GM23338 (cell line): ENCODE measurements around the gene CPEB3. TPM values are rescaled to one million over a fixed set of nuclear protein-coding genes. Genes with fewer than 3 reads are reported as not detected.

Experiments used
- ATAC-seq: fragments of 200-7000 bp; cut with Tn5 transposase; 3 replicates; pipeline ENCODE4 v1.9.1; 2020
- DNase-seq: peaks from one replicate; pipeline ENCODE4 v3.0.0-alpha.2; 2015; ENCODE audit warnings: low spot score
- H2AFZ ChIP-seq: fragments of 200-600 bp; sonication (generic); 2 replicates; pipeline ENCODE4 v1.8.0; 2016; ENCODE audit warnings: antibody characterized with exemption, mild to moderate bottlenecking, moderate library complexity
- H3F3A ChIP-seq: fragments of 200-600 bp; sonication (generic); replicated peaks from 2 replicates; pipeline ENCODE4 v1.8.0; 2017; ENCODE audit warnings: antibody characterized with exemption, mixed run types, low read depth
- H3K27ac ChIP-seq: fragments of 200-600 bp; sonication (generic); 2 replicates; pipeline ENCODE4 v1.6.1; 2016; ENCODE audit warnings: low read depth
- H3K27me3 ChIP-seq: fragments of 200-600 bp; sonication (generic); 2 replicates; pipeline ENCODE4 v1.8.0; 2016; ENCODE audit warnings: mild to moderate bottlenecking, mixed run types, moderate library complexity; ENCODE audit not compliant: insufficient read depth
- H3K36me3 ChIP-seq: fragments of 200-600 bp; sonication (generic); 2 replicates; pipeline ENCODE4 v1.8.0; 2016; ENCODE audit warnings: mild to moderate bottlenecking; ENCODE audit not compliant: insufficient read depth
- H3K4me1 ChIP-seq: fragments of 200-600 bp; sonication (generic); 2 replicates; pipeline ENCODE4 v1.8.0; 2016; ENCODE audit warnings: mild to moderate bottlenecking, moderate library complexity; ENCODE audit not compliant: insufficient read depth
- H3K4me2 ChIP-seq: fragments of 200-600 bp; sonication (generic); 2 replicates; pipeline ENCODE4 v1.7.1; 2017; ENCODE audit warnings: mixed run types
- H3K4me3 ChIP-seq: fragments of 200-600 bp; sonication (generic); 2 replicates; pipeline ENCODE4 v1.6.1; 2016; ENCODE audit warnings: mixed run types
- H3K79me2 ChIP-seq: fragments of 200-600 bp; sonication (generic); replicated peaks from 2 replicates; pipeline ENCODE4 v1.8.0; 2017; ENCODE audit warnings: mild to moderate bottlenecking; ENCODE audit not compliant: insufficient read depth
- H3K9me2 ChIP-seq: fragments of 200-600 bp; sonication (generic); 2 replicates; pipeline ENCODE4 v1.8.0; 2017; ENCODE audit not compliant: insufficient read depth
- H4K20me1 ChIP-seq: fragments of 200-600 bp; sonication (generic); replicated peaks from 2 replicates; pipeline ENCODE4 v1.8.0; 2017; ENCODE audit warnings: mild to moderate bottlenecking; ENCODE audit not compliant: insufficient read depth
- H3K27ac Mint-ChIP-seq: 2 replicates; pipeline ENCODE4 v1.8.0; 2020; ENCODE audit warnings: inconsistent platforms, mild to moderate bottlenecking, moderate library complexity, mixed read lengths
- H3K27me3 Mint-ChIP-seq: 3 replicates; pipeline ENCODE4 v1.8.0; 2022; ENCODE audit warnings: low read depth, mild to moderate bottlenecking, moderate library complexity, mixed read lengths, inconsistent platforms; ENCODE audit not compliant: insufficient read depth, poor library complexity
- H3K36me3 Mint-ChIP-seq: 3 replicates; pipeline ENCODE4 v1.8.0; 2021; ENCODE audit warnings: low read depth, mild to moderate bottlenecking, inconsistent platforms, moderate library complexity, mixed read lengths
- H3K4me1 Mint-ChIP-seq: 3 replicates; pipeline ENCODE4 v1.8.0; 2020; ENCODE audit warnings: mild to moderate bottlenecking, inconsistent platforms, mixed read lengths
- H3K4me3 Mint-ChIP-seq: 3 replicates; pipeline ENCODE4 v1.8.0; 2021; ENCODE audit warnings: moderate library complexity, mild to moderate bottlenecking, inconsistent platforms, mixed read lengths
- H3K9me3 Mint-ChIP-seq: 3 replicates; pipeline ENCODE4 v1.8.0; 2020; ENCODE audit warnings: moderate library complexity, mild to moderate bottlenecking, inconsistent platforms, mixed read lengths
- CREB1 ChIP-seq: fragments of 250-450 bp; sonication (Bioruptor Pico); IDR thresholded peaks from 2 replicates; pipeline ENCODE4 v1.5.0; 2020; ENCODE audit warnings: low read depth, mild to moderate bottlenecking, moderate library complexity
- EZH2 ChIP-seq: fragments of 200-600 bp; sonication (generic); IDR thresholded peaks from one replicate; pipeline ENCODE4 v1.8.0; 2017; ENCODE audit warnings: antibody characterized with exemption, mild to moderate bottlenecking, low read depth; ENCODE audit not compliant: unreplicated experiment
- EZH2phosphoT487 ChIP-seq: fragments of 200-600 bp; sonication (generic); IDR thresholded peaks from one replicate; pipeline ENCODE4 v1.8.1; 2018; ENCODE audit warnings: antibody characterized with exemption; ENCODE audit not compliant: unreplicated experiment
- JUNB ChIP-seq: IDR thresholded peaks from one replicate; pipeline ENCODE4 v1.6.1; 2016; ENCODE audit warnings: antibody characterized with exemption; ENCODE audit not compliant: unreplicated experiment
- NANOG ChIP-seq: IDR thresholded peaks from 2 replicates; pipeline ENCODE4 v1.6.1; 2016; ENCODE audit warnings: antibody characterized with exemption, borderline replicate concordance
- REST ChIP-seq: IDR thresholded peaks from one replicate; pipeline ENCODE4 v1.6.1; 2018; ENCODE audit warnings: antibody characterized with exemption; ENCODE audit not compliant: unreplicated experiment
- ZNF114 ChIP-seq: fragments of 250-450 bp; sonication (Bioruptor Pico); IDR thresholded peaks from 2 replicates; pipeline ENCODE4 v1.5.0; 2020; ENCODE audit warnings: mild to moderate bottlenecking, moderate library complexity
- polyA plus RNA-seq: library from polyadenylated mRNA; unstranded; fragments of >200 nt; fragmentation: Nextera tagmentation; extraction: Ambion mirVana; gene quantifications from 2 replicates; pipeline ENCODE4 v1.2.1, GENCODE V29; 2016
- total RNA-seq: library from RNA; depleted of rRNA; stranded (reverse); fragments of >200 nt; shearing (Covaris generic); gene quantifications from 2 replicates; pipeline ENCODE4 v1.2.3, GENCODE V29; 2014

CPEB3 gene
- total and polyA plus RNA-seq, 2 experiments from 2014 or later, result 0.74 to 1.9 TPM

DNA sequence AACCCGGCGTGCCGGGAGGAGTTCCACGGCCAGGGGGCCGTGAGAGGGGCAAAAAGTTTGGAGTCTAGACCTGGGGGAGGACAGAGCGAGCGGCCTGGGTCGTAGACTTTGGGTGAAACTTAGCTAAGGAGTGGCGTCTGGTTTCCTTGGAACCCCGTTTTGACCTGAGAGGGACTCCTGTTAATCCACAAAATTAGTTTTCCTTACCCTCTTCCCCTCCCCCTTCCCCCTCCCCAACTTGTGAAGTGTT is 663 bp upstream of the CPEB3 start:
- no peaks in the 10 kb centered on the region for H3K9me2 ChIP-seq
- no peak for TF ChIP-seq EZH2
- TF ChIP-seq ZNF114 (CRISPR knock-in tag), result no peak
- peak overlapping the region; percentile 79 for H3K4me2 ChIP-seq
- H3K36me3 ChIP-seq, result peaks cover 3% of the 10 kb centered on the region; the same call in 1 of the 2 replicates
- H3K4me1 ChIP-seq, result peaks cover 14% of the 10 kb centered on the region; the same call in 1 of the 2 replicates
- Mint-ChIP-seq H3K27me3 (peaks cover 3% of the 10 kb centered on the region), H3K4me3 (peak overlapping the region; percentile 97), H3K36me3 (peaks cover 9% of the 10 kb centered on the region), H3K27ac (no peak overlapping the region), H3K4me1 (peaks cover 22% of the 10 kb centered on the region), H3K9me3 (no peaks in the 10 kb centered on the region)
- no peak for DNase-seq
- H3F3A ChIP-seq, result no peaks in the 10 kb centered on the region
- peak overlapping the region; percentile 76; the same call in 1 of the 2 replicates for H3K27ac ChIP-seq
- H3K4me3 ChIP-seq, result peak overlapping the region; percentile 98
- no peaks in the 10 kb centered on the region for H3K27me3 ChIP-seq
- peak overlapping the region; percentile 86 for H2AFZ ChIP-seq
- H4K20me1 ChIP-seq, result peaks cover 29% of the 10 kb centered on the region
- H3K79me2 ChIP-seq, result peaks cover 55% of the 10 kb centered on the region
- no peak for ATAC-seq

DNA sequence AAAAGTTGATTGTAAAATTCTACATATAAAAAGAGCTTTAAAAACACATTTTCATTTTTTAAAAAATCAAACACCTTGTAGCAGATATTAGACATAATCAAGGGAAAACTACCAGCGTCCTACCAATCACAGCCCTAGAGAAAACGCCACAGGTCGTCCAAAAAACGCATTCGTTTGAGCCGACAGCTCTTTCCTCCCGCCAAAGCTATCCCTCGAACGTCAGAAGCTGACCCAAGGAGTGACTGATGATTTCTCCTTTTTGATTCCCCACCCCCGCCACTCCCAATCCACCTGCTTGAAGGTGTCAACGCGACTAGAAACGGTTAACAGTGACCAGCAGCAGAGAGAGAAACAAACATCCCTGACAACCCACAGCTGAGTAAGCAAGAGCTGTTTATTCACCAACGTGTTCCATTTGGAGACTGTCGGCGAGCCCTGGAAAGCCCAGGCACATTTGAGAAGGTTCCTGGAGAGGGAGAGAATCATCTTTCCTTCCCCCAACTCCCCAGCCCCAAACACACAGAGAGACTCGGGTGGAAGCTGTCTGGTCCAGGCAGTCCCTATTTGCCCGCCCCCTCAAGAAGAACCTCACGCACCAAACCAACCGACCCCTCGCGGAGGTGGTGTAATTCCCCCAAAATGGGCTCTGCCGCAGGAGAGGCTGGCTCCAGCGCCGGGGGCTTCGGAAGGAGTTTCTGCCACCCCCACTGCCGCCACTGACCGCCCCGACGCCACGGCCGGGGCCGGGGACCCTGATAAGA is 622 bp downstream of the CPEB3 start:
- peaks cover 22% of the 10 kb centered on the region for H4K20me1 ChIP-seq
- H3K9me2 ChIP-seq, result no peaks in the 10 kb centered on the region
- peaks cover 42% of the 10 kb centered on the region for H3K79me2 ChIP-seq
- Mint-ChIP-seq H3K36me3 (peaks cover 9% of the 10 kb centered on the region), H3K4me3 (peak overlapping the region; percentile 97), H3K27me3 (peaks cover 3% of the 10 kb centered on the region), H3K9me3 (no peaks in the 10 kb centered on the region), H3K27ac (no peak overlapping the region), H3K4me1 (peaks cover 18% of the 10 kb centered on the region)
- H3K4me2 ChIP-seq, result peak overlapping the region; percentile 93
- DNase-seq (peak; percentile 51), ATAC-seq (peak; percentile 10)
- H3K4me3 ChIP-seq, result peak overlapping the region; percentile 98
- peak overlapping the region; percentile 99 for H2AFZ ChIP-seq
- peak overlapping the region; percentile 92 for H3K27ac ChIP-seq
- H3F3A ChIP-seq, result no peaks in the 10 kb centered on the region
- H3K36me3 ChIP-seq, result peaks cover 3% of the 10 kb centered on the region; the same call in 1 of the 2 replicates
- TF ChIP-seq JUNB (no peak), NANOG (no peak), EZH2phosphoT487 (no peak), CREB1 (no peak)
- no peaks in the 10 kb centered on the region for H3K27me3 ChIP-seq
- H3K4me1 ChIP-seq, result peaks cover 12% of the 10 kb centered on the region; the same call in 1 of the 2 replicates

GRCh38 chr10:92284112-92284704 is 6.7 kb downstream of the CPEB3 start:
- Histone ChIP-seq H3K79me2 (peaks cover 1% of the 10 kb centered on the region), H3K4me3 (no peak overlapping the region), H3F3A (no peaks in the 10 kb centered on the region), H2AFZ (no peak overlapping the region), H3K27ac (no peak overlapping the region), H3K9me2 (no peaks in the 10 kb centered on the region), H3K4me2 (no peak overlapping the region), H3K27me3 (no peaks in the 10 kb centered on the region), H3K36me3 (no peaks in the 10 kb centered on the region), H4K20me1 (no peaks in the 10 kb centered on the region), H3K4me1 (no peaks in the 10 kb centered on the region)
- peaks cover 2% of the 10 kb centered on the region for H3K27me3 Mint-ChIP-seq
- H3K27ac Mint-ChIP-seq, result no peak overlapping the region
- H3K36me3 Mint-ChIP-seq, result no peaks in the 10 kb centered on the region
- H3K4me1 Mint-ChIP-seq, result no peaks in the 10 kb centered on the region
- no peak for DNase-seq
- no peak overlapping the region for H3K4me3 Mint-ChIP-seq
- ATAC-seq, result no peak
- no peaks in the 10 kb centered on the region for H3K9me3 Mint-ChIP-seq
- no peak for TF ChIP-seq REST
